HL-60 (cell line): ENCODE data around the gene MROH9.

Experiments
- POLR2AphosphoS5 ChIP-seq: IDR thresholded peaks from 2 replicates; pipeline ENCODE4 v1.6.1; 2012; ENCODE audit warnings: low read depth
- SPI1 ChIP-seq: IDR thresholded peaks from 2 replicates; pipeline ENCODE4 v1.6.1; 2012; ENCODE audit warnings: low read depth, mild to moderate bottlenecking, borderline replicate concordance
- TF ChIP-seq, protein P1 (sequence below): IDR thresholded peaks from one replicate; pipeline ENCODE4 v1.5.1; 2011; ENCODE audit warnings: low read length, control low read depth, inconsistent platforms; ENCODE audit not compliant: insufficient read depth
- TF ChIP-seq, protein P2 (sequence below): IDR thresholded peaks from 2 replicates; pipeline ENCODE4 v1.6.1; 2012; ENCODE audit warnings: low read depth; ENCODE audit not compliant: insufficient replicate concordance

DNA sequence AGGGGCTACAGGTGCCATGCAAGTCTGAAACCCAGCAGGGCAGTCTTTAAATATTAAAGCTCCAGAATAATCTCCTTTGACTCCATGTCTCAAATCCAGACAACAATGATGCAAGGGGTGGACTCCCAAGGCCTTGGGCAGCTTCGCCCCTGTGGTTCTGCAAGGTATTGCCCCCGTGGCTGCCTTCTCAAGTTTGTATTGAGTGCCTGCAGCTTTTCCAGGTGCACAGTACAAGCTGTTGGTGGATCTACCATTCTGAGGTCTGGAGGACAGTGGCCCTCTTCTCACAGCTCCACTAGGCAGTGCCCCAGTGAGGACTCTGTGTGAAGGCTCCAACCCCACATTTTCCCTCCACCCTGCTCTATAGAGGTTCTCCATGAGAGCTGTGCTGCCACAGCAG lies 3.7 kb upstream of the MROH9 start:
- TF ChIP-seq, protein P1, sequence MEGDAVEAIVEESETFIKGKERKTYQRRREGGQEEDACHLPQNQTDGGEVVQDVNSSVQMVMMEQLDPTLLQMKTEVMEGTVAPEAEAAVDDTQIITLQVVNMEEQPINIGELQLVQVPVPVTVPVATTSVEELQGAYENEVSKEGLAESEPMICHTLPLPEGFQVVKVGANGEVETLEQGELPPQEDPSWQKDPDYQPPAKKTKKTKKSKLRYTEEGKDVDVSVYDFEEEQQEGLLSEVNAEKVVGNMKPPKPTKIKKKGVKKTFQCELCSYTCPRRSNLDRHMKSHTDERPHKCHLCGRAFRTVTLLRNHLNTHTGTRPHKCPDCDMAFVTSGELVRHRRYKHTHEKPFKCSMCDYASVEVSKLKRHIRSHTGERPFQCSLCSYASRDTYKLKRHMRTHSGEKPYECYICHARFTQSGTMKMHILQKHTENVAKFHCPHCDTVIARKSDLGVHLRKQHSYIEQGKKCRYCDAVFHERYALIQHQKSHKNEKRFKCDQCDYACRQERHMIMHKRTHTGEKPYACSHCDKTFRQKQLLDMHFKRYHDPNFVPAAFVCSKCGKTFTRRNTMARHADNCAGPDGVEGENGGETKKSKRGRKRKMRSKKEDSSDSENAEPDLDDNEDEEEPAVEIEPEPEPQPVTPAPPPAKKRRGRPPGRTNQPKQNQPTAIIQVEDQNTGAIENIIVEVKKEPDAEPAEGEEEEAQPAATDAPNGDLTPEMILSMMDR, result no peak
- TF ChIP-seq POLR2AphosphoS5 (no peak), SPI1 (no peak)
- TF ChIP-seq, protein P2, sequence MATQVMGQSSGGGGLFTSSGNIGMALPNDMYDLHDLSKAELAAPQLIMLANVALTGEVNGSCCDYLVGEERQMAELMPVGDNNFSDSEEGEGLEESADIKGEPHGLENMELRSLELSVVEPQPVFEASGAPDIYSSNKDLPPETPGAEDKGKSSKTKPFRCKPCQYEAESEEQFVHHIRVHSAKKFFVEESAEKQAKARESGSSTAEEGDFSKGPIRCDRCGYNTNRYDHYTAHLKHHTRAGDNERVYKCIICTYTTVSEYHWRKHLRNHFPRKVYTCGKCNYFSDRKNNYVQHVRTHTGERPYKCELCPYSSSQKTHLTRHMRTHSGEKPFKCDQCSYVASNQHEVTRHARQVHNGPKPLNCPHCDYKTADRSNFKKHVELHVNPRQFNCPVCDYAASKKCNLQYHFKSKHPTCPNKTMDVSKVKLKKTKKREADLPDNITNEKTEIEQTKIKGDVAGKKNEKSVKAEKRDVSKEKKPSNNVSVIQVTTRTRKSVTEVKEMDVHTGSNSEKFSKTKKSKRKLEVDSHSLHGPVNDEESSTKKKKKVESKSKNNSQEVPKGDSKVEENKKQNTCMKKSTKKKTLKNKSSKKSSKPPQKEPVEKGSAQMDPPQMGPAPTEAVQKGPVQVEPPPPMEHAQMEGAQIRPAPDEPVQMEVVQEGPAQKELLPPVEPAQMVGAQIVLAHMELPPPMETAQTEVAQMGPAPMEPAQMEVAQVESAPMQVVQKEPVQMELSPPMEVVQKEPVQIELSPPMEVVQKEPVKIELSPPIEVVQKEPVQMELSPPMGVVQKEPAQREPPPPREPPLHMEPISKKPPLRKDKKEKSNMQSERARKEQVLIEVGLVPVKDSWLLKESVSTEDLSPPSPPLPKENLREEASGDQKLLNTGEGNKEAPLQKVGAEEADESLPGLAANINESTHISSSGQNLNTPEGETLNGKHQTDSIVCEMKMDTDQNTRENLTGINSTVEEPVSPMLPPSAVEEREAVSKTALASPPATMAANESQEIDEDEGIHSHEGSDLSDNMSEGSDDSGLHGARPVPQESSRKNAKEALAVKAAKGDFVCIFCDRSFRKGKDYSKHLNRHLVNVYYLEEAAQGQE, result no peak
